T-helper 1 cell (primary cell): Measurements from ENCODE around the gene GABARAPL1.
A peak's percentile ranks its signal among the peaks of the same experiment; 100 is the strongest.
"Not testable (repeated sequence)": the region's sequence is repeated elsewhere in the genome, so short reads cannot be mapped to it uniquely, and the experiment has no call there.

Source experiments
- DNase-seq, 5 donors: peaks; one replicate each; pipeline ENCODE4 v3.0.0-alpha.2; 2012 to 2020

Gene GABARAPL1

GRCh38 chr12:10204495-10204894 lies 8.2 kb upstream of the GABARAPL1 start:
- DNase-seq, result not testable (repeated sequence)

GRCh38 chr12:10205220-10205807 lies 7.4 kb upstream of the GABARAPL1 start:
- DNase-seq, result no peak

GRCh38 chr12:10207136-10207535 lies 5.5 kb upstream of the GABARAPL1 start:
- DNase-seq, result no peak

- no peak for DNase-seq
Observed at GRCh38 chr12:10210225-10210624, 2.5 kb upstream of the GABARAPL1 start.

- no peak for DNase-seq
Observed at GRCh38 chr12:10211101-10211939, 1.4 kb upstream of the GABARAPL1 start.

- peak; percentile 64 to 85 (median 80) for DNase-seq
Observed at GRCh38 chr12:10211940-10212738, 538 bp upstream of the GABARAPL1 start.

- peak; percentile 48 to 77 (median 71) for DNase-seq
Observed at GRCh38 chr12:10213168-10214135, 775 bp downstream of the GABARAPL1 start.

GRCh38 chr12:10214136-10214894 lies 1.6 kb downstream of the GABARAPL1 start:
- DNase-seq, result no peak

GRCh38 chr12:10214895-10215267 lies 2.2 kb downstream of the GABARAPL1 start:
- DNase-seq, result no peak

GRCh38 chr12:10215436-10215835 lies 2.8 kb downstream of the GABARAPL1 start:
- DNase-seq, result no peak

GRCh38 chr12:10215946-10216345 lies 3.3 kb downstream of the GABARAPL1 start:
- DNase-seq, result not testable (repeated sequence)

- DNase-seq, result no peak
Observed at GRCh38 chr12:10218021-10218420, 5.3 kb downstream of the GABARAPL1 start.

GRCh38 chr12:10220398-10221077 lies 7.9 kb downstream of the GABARAPL1 start:
- DNase-seq, result no peak

- DNase-seq, result no peak
Observed at GRCh38 chr12:10221846-10222245, 9.2 kb downstream of the GABARAPL1 start.

- DNase-seq, result no peak
Observed at GRCh38 chr12:10223208-10223607, 10.5 kb downstream of the GABARAPL1 start.

GRCh38 chr12:10225426-10225825 lies 12.7 kb downstream of the GABARAPL1 start:
- not testable (repeated sequence) for DNase-seq

GRCh38 chr12:10226086-10226485 lies 13.4 kb downstream of the GABARAPL1 start:
- no peak for DNase-seq

GRCh38 chr12:10226731-10227130 lies 14.1 kb downstream of the GABARAPL1 start:
- DNase-seq, result no peak

GRCh38 chr12:10227648-10228047 lies 15.0 kb downstream of the GABARAPL1 start:
- DNase-seq, result no peak

GRCh38 chr12:10234562-10234961 lies 21.9 kb downstream of the GABARAPL1 start:
- DNase-seq, result no peak
